HG02943 (cell line): ENCODE results near the gene SDCCAG8.

ENCODE experiments used
- ATAC-seq: cut with Tn5 transposase; IDR thresholded peaks from one replicate; pipeline ENCODE4 v1.9.1; 2021; ENCODE audit warnings: mild to moderate bottlenecking, low read depth, moderate library complexity; ENCODE audit not compliant: unreplicated experiment

Gene SDCCAG8

GRCh38 chr1:243496187-243496646 is 240.4 kb downstream of the SDCCAG8 start:
- no peak for ATAC-seq

- ATAC-seq: no peak
These were observed 241.0 kb downstream of the SDCCAG8 start for GRCh38 chr1:243496806-243497205.

- ATAC-seq: no peak
These were observed 242.3 kb downstream of the SDCCAG8 start for GRCh38 chr1:243497939-243498681.

GRCh38 chr1:243499248-243499647 is 243.4 kb downstream of the SDCCAG8 start:
- no peak for ATAC-seq

GRCh38 chr1:243499711-243500110 is 243.9 kb downstream of the SDCCAG8 start:
- no peak for ATAC-seq

- no peak for ATAC-seq
These were observed 244.7 kb downstream of the SDCCAG8 start for GRCh38 chr1:243500512-243500911.

GRCh38 chr1:243501002-243501401 is 245.2 kb downstream of the SDCCAG8 start:
- no peak for ATAC-seq

- no peak for ATAC-seq
These were observed 247.3 kb downstream of the SDCCAG8 start for GRCh38 chr1:243503155-243503554.

GRCh38 chr1:243505986-243506689 is 250.3 kb downstream of the SDCCAG8 start:
- peak; percentile 52 for ATAC-seq

GRCh38 chr1:243507001-243507671 is 251.3 kb downstream of the SDCCAG8 start:
- no peak for ATAC-seq

- no peak for ATAC-seq
These were observed 251.9 kb downstream of the SDCCAG8 start for GRCh38 chr1:243507672-243508302.

GRCh38 chr1:243508303-243508713 is 252.5 kb downstream of the SDCCAG8 start:
- no peak for ATAC-seq

GRCh38 chr1:243508943-243509342 is 253.1 kb downstream of the SDCCAG8 start:
- no peak for ATAC-seq

- ATAC-seq: no peak
These were observed 255.1 kb downstream of the SDCCAG8 start for GRCh38 chr1:243510928-243511327.

- ATAC-seq: no peak
These were observed 258.1 kb downstream of the SDCCAG8 start for GRCh38 chr1:243513726-243514491.

- no peak for ATAC-seq
These were observed 259.1 kb downstream of the SDCCAG8 start for GRCh38 chr1:243514927-243515326.

- no peak for ATAC-seq
These were observed 265.0 kb downstream of the SDCCAG8 start for GRCh38 chr1:243520831-243521230.

- no peak for ATAC-seq
These were observed 267.9 kb downstream of the SDCCAG8 start for GRCh38 chr1:243523766-243524165.

GRCh38 chr1:243525085-243525487 is 269.2 kb downstream of the SDCCAG8 start:
- no peak for ATAC-seq

GRCh38 chr1:243526180-243526579 is 270.3 kb downstream of the SDCCAG8 start:
- no peak for ATAC-seq
